COLO829 (cell line): ENCODE results near the gene KLHL30.
"Not testable (repeated sequence)": the region's sequence is repeated elsewhere in the genome, so short reads cannot be mapped to it uniquely, and the experiment has no call there.

Source experiments
- DNase-seq: peaks from one replicate; pipeline ENCODE4 v3.0.0; 2012; ENCODE audit warnings: low spot score

The KLHL30 gene

GRCh38 chr2:238101891-238102841, 36.3 kb upstream of the KLHL30 start:
- no peak for DNase-seq

- no peak for DNase-seq
Observed at GRCh38 chr2:238102865-238103264, 35.6 kb upstream of the KLHL30 start.

GRCh38 chr2:238103465-238104225, 34.8 kb upstream of the KLHL30 start:
- no peak for DNase-seq

DNA sequence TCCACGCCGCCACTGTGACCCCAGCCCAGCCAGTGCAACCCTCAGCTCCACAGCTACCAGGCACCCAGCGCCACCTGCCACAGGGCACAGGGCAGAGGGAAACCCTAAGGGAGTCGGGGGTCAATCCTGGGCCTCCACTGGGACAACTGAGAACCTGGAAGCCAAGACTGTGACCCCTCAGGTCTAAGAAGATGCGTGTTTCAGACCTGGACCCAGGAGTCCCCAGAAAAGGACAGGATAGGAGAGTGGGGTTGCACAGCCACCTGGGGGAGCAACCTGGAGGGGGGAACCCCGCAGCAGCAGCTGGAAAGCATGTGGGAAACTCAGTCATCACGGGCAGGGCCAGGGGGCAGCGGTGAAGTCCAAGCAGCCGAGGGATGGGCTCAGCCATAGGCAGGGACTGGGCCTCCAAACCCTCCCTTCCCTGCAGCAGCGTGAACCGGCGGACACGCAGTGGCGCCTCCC, 34.2 kb upstream of the KLHL30 start:
- no peak for DNase-seq

- DNase-seq: no peak
Observed at GRCh38 chr2:238104691-238105371, 33.6 kb upstream of the KLHL30 start.

DNA sequence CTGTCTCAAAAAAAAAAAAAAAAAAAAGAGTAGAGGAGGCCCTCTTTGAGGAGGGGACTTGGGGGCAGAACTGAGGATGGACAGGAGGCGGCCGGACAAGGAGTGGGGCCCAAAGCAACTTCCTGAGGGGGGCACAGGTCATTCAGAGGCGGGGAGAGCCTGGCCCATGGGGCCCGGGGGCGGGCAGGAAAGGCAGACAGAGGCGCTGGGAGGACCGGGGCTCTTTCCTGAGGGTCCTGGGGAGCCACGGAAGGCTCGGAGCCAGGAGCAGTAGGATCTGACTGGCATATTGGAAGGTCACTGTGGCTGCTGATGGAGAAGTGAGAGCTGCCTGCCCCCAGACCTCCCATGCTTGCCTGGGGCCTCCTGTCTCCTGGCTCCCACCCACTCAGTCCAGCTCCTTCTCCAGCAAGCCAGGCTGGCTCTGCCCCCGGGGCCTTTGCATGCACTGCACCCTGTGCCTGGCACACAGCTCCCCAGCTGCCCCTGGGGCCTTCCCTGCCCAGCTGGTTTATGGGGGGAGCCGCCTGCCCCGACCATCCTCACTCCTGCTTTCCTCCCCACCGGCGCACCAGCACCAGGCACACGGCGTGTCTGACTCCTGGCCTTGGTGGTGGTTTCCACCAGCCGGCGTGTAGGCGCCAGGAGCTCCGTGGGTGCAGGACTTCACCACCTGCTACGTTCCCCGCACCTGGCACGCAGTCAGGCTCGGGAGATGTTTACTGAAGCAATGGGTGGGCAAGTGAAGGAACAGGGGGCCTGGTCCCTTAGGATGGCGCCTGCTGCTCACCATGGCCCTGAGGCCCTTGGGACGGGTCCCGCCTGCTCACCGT, 32.7 kb upstream of the KLHL30 start:
- DNase-seq: no peak

DNA sequence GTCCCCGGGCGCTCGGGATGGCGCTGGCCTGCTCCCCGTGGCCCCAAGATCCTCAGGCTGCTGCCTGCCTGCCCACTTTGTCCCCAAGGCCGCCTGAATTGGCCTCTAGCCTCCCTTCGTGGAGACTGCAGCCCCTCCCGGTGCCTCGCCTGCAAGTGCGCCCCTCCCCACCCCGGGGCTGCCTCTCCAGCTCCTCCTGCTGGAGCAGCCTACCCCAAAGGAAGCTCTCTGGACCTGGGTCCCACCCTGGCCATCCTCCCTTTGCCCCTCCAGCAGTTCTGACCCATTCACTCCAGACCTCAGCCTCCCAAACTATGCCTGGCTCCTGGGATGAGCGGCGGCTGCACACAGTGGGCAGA, 32.1 kb upstream of the KLHL30 start:
- no peak for DNase-seq

- DNase-seq: no peak
Observed at GRCh38 chr2:238106698-238107524, 31.6 kb upstream of the KLHL30 start.

DNA sequence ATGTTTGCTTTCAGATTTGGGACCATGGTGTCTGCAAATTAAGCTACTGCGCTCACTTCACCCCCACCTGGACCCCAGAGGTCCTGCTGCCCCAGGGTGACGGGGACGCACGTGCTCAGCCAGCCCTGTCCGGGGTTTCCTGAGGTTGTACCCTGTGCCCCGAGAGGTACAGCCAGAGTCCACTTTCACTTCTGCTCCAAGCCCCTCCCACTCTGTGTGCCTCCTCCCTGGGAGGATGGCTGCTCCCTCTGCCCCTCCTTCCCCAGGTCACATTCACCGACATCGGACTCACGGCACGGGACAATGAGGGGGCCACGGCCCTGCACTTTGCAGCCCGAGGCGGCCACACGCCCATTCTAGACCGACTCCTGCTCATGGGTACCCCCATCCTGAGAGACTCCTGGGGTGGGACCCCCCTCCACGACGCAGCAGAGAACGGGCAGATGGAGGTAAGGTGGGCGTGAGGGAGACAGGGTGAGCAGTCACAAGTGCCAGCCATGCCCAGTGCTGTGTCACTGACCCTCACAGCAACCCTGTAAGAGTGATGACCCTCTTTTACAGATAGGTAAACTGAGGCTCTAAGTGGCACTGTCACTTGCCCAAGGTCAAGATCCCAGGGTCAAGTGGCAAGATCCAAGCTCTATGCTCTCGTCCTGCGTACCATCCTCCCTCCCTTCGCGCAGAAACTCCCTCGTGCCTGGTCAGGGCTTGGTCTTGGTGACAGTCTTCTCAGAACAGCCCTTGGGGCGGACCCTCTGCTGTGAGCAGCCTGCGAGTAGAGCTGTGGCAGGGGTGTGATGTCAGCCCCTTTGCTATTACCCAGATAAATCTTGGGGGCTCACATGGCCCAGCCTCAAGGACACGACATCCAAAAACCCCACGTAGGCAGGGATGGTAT, 30.7 kb upstream of the KLHL30 start:
- DNase-seq: no peak

DNA sequence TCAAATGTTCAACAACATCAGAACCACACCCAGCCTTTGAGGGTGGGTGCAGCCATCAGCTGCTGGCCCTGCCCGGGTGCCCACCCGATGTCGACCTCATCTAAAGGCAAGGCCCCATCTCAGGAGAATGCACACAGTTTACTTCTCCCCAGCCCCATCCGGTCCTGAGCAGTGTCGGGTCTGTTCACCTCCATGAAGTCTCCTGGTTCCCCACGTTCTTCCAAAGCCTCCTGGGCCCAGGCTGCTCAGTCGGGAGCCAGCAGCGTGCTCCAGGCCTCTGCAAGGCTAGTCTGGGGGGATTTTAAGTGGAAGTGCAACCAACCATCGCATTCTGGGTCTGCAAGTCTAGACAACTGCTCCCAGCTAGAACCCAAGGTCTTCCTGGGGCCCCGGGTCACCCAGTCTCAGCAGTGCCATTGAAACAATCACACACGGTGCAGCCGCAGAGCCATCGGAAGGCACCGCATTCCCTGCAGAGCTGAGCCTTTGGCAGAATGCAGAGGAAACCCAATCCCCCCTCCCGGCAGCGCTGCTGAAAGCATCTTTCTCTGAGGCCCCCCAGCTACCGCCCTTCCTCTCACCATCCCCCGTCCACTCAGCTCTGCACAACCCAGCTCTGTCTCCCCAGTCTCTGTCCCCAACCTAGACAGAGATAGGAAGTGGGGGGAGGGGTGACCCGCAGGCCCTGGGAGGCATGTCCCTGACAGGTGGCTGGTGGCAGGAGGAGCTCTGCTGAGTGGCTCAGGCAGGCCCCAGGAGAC, 29.9 kb upstream of the KLHL30 start:
- DNase-seq: no peak

GRCh38 chr2:238113611-238114010, 24.9 kb upstream of the KLHL30 start:
- no peak for DNase-seq

GRCh38 chr2:238114331-238114841, 24.1 kb upstream of the KLHL30 start:
- DNase-seq: no peak

DNA sequence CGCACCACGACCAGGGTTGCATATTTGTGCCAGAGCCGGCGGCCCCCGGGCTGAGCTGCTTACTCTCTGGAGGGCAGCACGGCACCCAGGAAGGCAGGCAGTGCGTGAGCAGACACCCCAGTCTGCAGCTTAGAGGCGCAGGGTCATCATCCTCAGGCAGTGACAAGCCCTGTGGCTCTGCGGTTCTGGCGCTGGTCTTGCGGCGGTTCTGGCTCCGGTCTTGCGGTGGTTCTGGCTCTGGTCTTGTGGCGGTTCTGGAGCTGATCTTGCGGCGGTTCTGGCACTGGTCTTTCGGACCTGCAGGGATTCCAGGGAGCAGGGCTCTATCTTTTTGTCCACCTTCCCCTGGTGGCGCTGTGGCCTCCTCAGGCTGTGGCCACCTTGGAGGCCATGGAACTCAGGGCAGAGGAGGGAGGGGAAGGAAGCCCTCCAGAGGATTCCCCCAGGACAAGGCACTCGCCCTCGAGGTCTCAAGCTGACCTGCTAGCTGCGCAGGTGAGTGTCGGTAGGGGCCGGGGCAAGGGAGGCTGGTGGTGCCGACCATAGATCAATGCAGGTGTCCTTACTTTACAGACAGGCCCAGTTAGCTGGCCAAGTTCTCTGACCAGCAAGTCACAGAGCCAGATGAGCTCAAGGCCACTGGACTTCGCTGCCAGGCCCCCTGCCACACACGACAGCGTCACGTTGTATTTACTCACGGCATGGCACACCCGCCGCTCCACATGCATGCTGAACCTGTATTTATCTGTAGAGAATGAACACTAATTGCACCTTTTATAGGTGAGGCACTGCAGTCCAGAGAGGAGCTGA, 23.4 kb upstream of the KLHL30 start:
- no peak for DNase-seq

DNA sequence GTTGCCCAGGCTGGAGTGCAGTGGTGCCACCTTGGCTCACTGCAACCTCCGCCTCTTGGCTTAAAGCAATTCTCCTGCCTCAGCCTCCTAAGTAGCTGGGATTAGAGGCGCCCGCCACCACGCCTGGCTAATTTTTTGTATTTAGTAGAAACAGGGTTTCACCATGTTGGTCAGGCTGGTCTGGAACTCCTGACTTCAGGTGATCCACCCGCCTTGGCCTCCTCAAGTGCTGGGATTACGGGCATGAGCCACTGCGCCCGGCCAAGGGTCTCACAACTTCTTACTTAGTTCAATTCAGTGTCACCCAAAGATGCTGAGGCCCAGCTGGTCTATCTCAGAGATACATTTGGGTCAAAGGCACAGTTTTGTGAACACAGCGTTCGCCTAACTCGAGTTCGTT, 22.8 kb upstream of the KLHL30 start:
- DNase-seq: not testable (repeated sequence)

DNA sequence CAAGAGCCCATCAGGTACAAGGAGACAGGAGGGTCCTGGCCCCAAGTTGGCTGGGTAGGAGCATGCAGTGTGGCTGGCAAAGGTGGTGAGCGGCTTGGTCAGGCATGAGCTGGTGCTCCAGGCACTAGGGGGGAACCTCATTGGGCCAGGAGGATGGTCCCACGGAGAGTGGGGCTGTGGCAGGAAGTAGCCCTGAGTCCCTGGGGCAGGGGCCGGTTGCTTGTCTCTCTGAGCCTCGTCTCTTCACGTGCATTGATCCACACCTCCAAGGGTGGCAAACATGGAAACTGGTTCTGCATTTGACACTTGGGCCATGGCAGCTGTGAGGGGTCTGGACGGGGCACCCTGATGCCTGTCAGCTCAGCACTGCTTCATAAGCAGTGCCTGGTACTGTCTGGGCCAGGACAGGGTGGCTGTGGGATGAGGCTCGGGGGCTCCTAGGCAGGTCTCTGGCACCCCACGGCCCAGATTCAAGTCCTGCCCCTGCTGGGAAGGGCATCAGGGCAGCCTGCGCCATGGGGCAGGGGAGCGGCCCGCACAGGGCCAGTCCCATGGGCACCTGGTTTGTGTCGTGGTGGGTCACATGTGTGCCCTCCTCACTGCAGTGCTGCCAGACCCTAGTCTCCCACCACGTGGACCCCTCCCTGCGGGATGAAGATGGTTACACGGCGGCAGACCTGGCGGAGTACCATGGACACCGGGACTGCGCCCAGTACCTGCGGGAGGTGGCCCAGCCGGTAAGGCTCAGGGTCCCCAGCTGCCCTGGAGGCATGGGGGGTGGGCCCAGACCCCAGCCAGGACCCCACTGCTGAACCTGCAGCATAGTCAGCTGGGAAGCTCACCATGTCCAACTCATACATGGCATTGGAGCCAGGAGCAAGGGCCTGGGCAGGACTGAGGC, 21.9 kb upstream of the KLHL30 start:
- DNase-seq: no peak

DNA sequence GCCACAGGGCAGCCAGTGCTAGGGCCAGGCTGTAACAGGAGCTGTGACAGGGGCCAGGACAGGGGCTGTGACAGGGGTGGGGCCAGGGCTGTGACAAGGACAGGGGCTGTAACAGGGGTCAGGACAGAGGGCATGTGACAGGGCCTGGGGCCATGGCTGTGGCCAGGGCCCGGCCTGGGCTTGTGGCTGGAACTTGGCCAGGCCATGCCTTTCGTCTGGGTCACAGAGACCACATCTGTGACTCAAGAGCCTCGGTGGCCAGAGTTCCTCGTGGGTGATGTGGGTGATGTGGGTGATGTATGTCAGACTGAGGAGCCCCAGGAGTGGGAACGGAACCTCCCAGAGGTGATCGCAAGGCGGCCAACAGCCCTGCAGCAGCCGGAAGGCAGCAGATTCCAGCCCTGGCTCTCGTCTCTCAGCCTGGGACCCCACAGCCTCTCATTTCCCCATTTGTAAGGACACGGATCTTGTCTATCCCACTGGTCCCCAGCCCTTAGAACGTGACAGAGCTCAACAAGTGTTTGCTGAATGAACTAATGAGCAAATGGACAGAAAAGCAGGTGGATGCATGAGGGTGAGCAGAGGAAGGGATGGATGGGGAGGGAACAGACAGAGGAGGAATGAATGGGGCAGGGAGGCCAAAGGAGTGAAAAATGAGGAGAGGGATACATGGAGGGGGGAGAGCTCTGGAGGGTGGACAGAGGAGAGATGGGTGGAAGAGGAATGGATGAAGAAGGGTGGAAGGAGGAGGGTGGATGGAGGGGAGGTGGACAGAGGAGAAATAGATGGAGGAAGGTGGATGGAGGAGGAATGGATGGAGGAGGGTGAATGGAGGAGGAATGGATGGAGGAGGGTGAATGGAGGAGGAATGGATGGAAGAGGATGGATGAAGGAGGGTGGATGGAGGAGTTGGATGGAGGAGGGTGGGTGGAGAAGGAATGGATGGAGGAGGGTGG, 21.0 kb upstream of the KLHL30 start:
- DNase-seq: no peak
